Heart left ventricle (tissue), 13 donors: Measurements from ENCODE around the gene FGD4.

Experiments
- POLR2A ChIP-seq, 2 donors: fragments of 450-650 bp; IDR thresholded peaks; one replicate each; pipeline ENCODE4 v1.6.1; 2017; ENCODE audit warnings: antibody characterized with exemption in 2 of 2, mild to moderate bottlenecking in 2 of 2, moderate library complexity in 2 of 2
- TF ChIP-seq, protein P1 (sequence below), 12 donors: fragments of 200-600 bp; sonication (generic) in 4 of 12; IDR thresholded peaks; one replicate each; pipeline versions ENCODE4 v1.5.0 to v1.8.0; 2018 to 2022; ENCODE audit warnings: antibody characterized with exemption in 12 of 12, mild to moderate bottlenecking in 5 of 12
- donor health status: ischemic (EF 13 %, LVEDD 7.1; RV severe dilation, severe dysfunction).
- donor health status: DM: no; HTN: yes; CAD: no.
- donor health status: DM: no; HTN: no; CAD: no.
- donor health status: ischemic (EF 25% LVEDD 6.9; RV normal size, moderate dysfunction).
- donor health status: ischemic (EF 25% LVEDD 5.7; RV mildly dilated, moderate dysfunction).
- donor health status: ischemic (EF 35%, LVEDD 5.7; RV mildly dilated, moderate dysfunction).
- donor health status: nonischemic (EF 11% LVEDD 7.7; RV severe dilation, severe dysfunction).
- donor health status: DM: yes; HTN: yes; CAD: no.
- donor health status: PGD.
- donor health status: ischemic (EF 29% LVEDD 5.4; RV normal size, mild dysfunction).
- donor health status: nonischemic (EF 23%, LVEDD 6.1; RV moderate dilation, normal function).

DNA sequence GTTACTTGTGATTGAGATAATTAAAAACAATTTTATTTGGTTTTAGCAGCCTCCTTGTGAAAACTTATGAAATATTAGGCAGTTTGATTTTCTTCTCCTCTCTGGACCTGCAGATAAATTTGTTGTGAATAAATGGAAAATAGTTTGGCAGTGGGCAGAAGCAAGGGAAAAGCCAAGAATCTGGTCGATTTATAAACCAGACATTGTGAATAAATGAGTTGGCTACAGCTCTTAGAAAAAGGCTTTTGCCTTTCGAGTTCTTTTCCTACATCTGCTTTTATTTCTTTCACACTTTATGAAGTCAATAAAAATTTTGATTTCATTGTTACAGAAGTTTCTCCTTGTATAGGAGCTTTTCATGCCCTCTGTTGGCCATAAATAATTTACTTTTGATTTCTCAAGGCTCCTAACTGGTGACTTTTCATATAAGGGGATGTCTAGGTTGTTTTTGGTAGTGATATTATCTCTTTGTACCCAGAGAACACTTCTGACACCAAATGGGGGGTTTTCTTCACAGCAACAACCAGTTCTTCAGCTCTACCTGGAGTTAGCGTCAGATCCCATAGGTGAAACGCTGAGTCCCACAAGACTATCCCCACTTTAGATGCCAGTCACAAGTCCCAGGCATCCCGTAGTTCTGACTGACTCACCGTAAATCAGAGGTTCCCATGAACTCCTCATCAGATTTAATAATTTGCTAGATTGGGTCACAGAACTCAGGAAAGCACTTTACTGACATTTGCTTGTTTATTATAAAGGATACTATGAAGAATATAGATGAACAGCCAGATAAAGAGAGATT is 143.3 kb downstream of the FGD4 start:
- TF ChIP-seq, protein P1, sequence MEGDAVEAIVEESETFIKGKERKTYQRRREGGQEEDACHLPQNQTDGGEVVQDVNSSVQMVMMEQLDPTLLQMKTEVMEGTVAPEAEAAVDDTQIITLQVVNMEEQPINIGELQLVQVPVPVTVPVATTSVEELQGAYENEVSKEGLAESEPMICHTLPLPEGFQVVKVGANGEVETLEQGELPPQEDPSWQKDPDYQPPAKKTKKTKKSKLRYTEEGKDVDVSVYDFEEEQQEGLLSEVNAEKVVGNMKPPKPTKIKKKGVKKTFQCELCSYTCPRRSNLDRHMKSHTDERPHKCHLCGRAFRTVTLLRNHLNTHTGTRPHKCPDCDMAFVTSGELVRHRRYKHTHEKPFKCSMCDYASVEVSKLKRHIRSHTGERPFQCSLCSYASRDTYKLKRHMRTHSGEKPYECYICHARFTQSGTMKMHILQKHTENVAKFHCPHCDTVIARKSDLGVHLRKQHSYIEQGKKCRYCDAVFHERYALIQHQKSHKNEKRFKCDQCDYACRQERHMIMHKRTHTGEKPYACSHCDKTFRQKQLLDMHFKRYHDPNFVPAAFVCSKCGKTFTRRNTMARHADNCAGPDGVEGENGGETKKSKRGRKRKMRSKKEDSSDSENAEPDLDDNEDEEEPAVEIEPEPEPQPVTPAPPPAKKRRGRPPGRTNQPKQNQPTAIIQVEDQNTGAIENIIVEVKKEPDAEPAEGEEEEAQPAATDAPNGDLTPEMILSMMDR (IDR thresholded peaks at IDR 0.05), result peak in 2 of 12 donors; percentile 16 to 26
- no peak for TF ChIP-seq POLR2A (IDR thresholded peaks at IDR 0.05)
